Right lung (tissue), 5 donors: Measurements from ENCODE around the gene ASPDH. TPM values are rescaled to one million over a fixed set of nuclear protein-coding genes. Genes with fewer than 3 reads are reported as not detected.
A peak's percentile ranks its signal among the peaks of the same experiment; 100 is the strongest.

Experiments
- DNase-seq, 2 donors: peaks; one replicate each; pipeline ENCODE4 v3.0.0-alpha.2; 2013
- polyA plus RNA-seq, 5 donors: library from polyadenylated mRNA; unstranded; fragments of 120-200 nt; gene quantifications; one replicate each; pipeline versions ENCODE4 v1.2.1 to v1.2.3, GENCODE V29; 2013; ENCODE audit warnings: inconsistent platforms in 1 of 5, low replicate concordance in 1 of 5; ENCODE audit not compliant: insufficient read length in 5 of 5, insufficient read depth in 1 of 5

The ASPDH gene
- polyA plus RNA-seq, 5 donors, result 0.60 to 2.2 (median 1.7) TPM

DNA sequence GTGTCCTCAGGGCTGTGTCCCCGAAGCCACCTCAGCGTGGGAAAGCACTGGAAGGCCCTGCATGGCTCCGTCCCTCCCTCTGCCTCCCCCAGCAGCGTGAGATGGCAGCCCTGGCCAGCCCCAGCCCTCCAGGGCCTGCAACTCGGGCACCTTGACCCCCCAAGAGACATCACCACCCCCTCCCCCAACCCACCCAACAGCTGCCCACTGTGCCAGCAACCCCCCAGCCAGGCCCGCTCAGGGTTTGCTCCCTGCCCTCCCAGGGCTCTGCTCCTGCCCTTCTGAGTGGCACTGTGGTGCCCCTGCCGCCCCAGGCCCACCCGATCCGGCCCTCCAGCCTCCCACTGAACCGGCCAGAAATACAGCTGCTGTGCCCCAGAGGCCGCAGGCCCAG is 1.5 kb upstream of the ASPDH start:
- DNase-seq, result no peak

DNA sequence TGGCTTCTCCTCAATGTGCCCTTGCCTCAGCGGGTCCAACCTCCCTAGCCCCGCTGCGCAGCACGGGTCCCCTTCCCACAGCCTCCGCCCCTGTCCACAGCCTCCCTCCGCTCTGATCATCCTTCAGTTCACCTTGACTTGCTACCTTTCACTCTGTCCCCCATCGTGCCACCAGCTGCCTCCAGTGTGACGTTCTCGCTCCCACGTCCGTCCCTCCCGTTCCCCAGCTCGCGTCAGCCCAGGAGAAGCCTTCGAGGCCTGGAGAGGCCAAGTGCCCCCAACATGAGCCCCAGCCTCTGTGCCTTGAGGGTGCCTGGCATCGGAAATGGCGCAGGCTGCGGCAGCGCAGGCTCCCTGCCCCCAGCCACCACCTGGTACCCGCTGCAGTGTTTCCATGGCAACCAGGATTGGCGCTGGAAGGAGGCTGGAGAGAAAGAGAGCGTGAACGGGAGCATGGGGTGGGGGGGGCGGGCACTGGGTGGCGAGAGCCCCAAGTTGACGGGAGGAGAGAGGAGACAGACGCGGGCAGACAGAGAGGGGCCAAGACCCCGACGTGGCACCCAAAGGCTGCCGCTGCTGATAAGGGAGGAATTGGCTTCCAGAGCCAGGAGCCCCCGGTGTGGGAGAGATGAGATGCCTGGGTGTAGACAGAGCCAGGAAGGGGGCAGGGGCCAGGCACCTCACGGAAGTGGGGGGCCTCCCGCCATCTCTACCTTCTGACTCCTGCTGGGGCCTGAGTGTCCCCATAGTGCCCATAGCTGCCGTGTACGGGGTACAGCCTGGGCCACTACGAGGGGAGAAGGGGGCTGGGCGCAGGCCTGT is 844 bp upstream of the ASPDH start:
- no peak for DNase-seq

DNA sequence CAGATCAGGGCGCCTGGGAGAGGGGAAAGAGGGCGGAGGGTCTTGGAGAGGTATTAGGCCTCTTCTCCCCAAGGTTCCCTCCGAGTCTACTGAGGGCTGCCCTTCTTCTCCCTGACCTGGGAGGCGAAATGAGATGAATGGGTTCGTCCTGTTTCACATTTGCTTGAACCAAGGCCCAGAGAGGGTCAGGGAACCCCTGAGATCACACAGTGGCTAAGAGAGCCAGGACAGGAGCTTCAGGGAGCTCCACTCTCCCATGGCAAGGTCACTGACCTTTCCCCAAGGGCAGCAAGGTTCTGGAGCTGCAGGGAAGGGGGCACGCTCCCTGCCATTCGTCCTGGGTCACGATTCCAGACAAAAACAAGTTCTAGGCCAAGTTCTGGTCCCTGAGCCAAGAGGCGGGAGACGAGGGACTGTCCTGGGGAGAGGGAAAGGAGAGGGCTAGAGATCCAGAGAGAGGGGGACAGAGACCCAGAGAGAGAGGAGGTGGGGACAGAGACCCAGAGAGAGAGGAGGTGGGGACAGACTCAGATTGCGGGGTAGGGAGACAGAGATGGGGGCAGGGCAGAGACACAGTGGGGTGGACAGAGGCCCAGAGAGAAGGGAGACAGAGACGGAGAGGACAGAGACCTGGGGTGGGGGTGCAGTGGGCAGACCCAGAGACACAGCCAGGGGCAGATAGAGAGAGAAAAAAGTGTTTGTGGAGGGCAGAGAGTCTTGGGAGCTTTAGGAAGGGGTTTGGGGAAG is 541 bp downstream of the ASPDH start:
- DNase-seq, result no peak

GRCh38 chr19:50512112-50512998 is 1.4 kb downstream of the ASPDH start:
- DNase-seq, result no peak

DNA sequence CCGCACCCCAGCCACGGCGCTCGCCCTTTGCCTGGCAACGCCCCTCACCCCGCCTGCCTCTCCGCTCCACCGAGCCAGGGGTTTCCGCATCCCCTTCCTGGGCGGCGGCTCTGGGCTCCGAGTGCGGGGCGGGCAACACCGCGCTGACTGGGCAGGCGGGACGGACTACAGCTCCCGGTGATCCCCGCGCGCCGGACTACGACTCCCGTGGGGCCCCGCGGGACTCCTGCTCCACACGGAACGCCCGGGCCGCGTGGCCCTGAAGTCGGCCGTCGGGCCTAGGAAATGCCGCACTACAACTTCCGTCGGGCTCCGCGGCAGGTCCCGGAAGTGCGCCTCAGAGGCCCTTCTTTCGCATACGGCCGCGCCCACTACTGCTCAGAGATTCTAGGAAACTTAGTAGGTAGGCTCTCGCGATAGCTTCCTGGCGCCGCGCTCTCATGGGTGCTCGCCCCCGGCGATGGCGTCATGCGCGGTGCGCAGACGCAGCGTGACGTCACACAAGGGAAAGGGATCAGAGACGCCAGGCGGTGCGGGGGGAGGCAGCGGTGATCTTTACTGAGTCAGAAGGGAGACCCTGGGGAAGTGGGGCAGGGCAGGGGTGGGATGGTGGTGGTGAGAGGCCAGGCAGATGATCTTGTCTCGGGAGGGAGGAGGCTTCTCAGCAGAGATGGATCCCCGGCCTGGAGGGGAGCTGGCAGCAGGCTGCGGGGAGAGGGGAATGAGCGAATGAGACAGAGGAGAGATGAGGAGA is 2.5 kb downstream of the ASPDH start, which contains the start of gene JOSD2:
Gene JOSD2, minus strand, starts transcription at position 123 of the 754 bp plus-strand sequence. CDS start 760 bp downstream, outside the sequence.
- DNase-seq, result peak; percentile 99

DNA sequence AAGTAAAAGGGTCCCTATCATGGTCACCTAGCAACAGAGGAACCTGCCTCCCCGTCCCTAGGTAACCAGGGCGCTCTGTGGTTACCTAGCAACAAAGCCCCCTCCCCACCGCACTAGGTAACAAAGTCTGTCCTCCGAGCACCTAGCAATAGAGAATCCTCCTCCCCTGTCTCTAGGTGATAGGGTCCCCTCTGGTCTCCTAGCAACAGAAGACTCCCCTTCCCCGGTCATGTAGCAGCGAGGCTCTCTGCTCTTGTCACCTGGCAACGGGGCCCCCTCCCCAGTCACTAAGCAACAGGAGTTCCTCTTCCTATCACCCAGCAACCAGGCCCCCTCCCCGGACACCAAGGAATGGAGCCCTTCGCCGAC is 3.0 kb downstream of the ASPDH start:
- no peak for DNase-seq

GRCh38 chr19:50510121-50510670 is 3.5 kb downstream of the ASPDH start:
- no peak for DNase-seq

DNA sequence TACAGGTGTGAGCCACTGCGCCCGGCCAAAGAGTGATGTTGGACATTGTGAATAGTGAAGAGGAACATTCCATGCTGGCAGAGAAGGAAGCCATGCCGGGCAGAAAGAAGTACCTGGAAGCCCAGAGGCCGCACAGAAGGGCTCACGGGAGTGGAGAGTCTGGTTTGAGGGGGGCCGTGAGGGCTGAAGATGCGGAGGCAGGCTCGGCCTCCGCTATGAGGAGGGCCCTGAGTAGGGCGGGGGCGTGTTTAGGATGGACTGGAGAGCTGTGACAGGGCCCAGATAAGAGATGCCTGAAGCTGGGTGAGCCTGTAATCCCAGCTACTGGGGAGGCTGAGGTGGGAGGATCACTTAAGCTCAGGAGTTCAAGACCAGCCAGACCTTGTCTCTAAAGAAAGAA is 4.3 kb downstream of the ASPDH start:
- DNase-seq, result no peak

DNA sequence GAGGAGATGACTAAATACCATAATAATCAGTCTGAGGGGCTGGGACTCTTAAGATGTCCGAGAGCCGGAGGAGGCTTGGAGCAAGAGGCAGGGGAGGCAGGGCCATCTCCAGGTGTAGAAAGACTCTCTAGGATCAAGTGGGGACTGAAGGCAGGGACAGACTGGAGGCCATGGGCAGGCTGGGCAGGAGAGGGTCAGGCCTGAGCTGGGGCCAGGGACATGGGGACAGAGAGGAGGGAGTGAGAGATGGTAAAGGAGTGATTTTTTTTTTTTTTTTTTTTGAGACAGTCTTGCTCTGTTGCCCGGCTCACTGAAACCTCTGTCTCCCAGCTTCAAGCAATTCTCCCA is 4.9 kb downstream of the ASPDH start:
- no peak for DNase-seq

- no peak for DNase-seq
Measured at GRCh38 chr19:50507376-50507775, 6.3 kb downstream of the ASPDH start.

DNA sequence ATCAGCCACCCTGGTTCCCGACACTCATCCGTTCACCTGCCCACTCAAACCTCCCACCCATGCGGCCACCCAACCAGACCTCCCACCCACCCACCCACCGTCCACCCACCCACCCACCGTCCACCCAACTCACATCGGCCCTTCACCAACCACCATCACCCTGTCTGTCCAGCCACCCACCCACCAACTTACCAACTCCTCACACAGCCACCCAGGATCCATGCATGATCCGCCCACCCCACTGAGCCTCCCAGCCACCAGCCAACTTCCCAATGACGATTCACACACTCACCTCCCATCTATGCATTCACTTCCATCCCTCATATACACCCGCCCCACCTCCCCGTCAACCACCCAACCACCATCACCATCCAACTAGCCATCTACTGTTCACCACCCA is 7.0 kb downstream of the ASPDH start:
- DNase-seq, result no peak

DNA sequence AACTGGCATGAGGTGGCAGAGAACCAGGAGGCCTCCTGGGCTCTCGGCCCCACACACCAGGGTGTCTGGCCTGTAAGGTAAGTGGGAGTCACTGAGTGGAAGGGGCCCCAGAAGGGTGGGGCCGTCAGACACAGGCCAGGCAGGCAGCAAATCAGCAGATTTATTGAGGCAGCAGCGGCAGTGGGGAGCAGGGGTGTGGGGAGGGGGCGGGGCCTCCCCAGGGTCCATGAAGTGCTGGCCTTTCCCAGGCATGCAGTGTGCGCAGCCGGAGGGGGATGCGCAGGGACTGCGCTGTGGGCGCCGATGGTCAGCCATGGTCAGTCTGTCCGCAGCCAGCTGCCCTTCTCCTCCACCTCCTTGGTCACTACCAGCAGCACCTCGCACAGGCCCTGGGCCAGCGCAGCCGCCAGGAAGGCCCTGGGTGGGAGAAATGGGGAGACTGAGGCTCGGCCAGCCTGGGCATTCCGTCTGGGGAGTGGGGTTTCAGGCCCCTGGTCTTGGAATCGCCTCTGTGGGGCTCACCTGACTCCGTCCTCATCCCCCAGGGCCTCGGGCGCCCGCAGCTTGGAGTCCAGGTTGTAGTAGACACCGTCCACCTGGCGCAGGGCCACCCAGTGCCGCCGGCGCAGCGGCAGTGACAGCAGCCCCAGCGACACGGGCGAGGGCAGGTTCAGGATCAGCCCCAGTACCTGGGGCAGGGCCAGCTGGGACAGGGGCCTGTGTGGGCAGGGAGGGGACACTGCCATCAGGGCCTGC is 7.7 kb downstream of the ASPDH start:
- DNase-seq, result no peak

DNA sequence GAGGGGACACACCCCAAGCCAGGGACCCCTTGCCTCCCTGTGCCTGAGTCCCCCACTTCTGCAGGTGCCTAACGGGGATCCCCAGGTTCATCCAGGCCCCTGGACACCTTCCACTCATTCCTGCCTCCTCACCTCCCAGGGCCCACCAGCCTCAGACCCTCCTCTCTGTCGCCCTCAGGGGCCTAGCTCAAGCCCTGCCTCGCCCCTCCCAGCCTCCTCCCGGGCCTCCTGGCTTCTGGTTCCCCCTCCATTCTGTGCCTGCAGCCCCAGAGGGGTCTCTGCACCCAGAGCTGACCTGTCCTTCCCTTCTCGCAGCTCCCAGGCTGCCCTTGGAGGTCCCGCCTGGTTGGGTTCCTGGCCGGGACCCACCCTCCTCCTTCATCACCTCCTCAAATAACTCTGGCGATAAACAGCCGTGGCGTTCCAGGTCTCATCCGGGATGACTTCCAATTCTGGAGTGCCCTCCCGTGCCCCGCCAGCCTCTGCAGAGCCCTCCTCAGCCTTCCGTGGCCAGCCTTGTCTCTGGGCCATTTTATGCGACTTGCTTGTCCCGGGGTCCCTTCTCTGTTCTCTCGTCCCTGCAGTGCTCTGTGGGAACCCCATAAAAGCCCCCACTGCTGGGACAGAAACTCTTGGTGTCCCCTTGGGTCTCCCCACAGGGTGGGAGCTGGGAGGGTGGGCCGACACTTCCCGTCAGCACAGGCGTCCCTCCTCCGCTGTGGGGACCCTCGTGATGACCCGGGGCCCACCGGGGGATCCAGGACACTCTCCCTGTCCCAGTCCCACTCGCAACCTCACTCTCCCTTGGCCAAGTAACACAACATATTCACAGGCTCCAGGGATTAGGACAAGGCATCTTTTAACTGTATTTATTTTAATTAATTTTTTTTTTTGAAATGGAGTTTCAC is 11.9 kb downstream of the ASPDH start:
- no peak for DNase-seq

DNA sequence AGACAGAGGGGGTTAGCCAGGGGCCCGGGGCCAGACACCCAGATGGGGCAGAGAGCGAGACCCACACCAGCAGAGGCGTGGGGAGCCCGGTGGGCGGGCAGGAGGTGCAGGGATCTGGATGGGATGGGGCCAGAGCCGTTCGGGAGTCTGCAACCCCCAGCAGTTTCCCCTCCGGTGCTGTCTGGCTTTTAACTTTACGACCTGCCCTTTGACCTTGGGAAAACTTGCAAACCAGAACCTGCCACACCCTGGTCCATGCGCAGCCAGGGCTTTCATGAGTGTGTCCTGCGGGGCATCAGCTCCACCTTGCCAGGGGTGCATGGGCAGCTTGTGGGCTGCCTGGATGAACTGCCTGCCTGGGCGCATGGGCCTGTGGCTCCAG is 12.5 kb downstream of the ASPDH start:
- DNase-seq, result no peak

DNA sequence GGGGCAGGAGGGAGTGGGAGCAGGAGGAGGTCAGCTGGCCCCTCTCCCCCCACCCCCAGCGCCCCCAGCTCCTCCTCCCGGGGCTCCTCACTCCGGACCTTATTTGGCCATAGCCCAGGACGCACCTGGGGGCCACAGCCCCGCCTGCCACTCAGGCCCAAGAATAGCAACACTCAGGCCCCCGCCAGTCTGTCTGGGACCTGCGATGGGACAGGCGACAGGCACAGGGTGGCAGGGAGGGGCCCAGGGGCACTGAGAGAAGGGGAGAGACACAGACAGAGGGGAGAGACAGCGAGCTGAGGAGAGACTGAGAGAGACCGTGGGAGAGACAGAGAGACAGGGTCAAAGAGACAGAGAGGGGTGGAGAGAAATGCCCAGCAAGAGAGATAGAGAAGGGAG is 13.0 kb downstream of the ASPDH start:
- no peak for DNase-seq

DNA sequence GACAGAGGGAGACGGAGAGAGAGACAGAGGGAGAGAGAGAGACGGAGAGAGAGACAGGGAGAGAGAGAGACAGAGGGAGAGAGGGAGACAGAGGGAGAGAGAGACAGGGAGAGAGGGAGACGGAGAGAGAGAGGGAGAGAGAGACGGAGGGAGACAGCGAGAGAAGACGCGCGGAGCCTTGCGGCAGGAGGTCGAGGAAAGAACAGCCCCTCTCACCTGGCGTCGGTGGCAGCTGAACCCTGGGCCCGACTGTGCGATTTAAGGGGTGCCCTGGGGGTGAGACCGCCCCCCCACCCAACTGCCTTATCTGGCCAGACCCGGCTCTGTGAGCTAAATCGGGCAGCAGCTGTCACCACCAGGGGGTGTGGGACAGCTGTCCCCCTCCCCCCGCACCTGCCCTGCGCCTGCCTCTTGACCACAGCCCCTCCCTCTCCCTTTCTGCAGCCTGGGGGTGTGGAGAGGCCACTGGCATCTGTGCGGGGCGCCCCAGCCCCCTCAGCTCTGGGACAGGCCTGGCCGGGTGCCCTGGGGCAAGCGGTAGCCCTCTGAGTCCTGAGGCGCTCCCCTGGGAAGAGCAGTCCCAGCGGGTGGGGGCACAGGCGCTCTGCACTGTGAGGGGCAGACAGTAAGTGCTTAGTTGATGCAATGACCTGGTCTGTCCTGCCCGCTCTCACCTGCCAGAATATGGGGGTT is 13.5 kb downstream of the ASPDH start:
- DNase-seq, result no peak

DNA sequence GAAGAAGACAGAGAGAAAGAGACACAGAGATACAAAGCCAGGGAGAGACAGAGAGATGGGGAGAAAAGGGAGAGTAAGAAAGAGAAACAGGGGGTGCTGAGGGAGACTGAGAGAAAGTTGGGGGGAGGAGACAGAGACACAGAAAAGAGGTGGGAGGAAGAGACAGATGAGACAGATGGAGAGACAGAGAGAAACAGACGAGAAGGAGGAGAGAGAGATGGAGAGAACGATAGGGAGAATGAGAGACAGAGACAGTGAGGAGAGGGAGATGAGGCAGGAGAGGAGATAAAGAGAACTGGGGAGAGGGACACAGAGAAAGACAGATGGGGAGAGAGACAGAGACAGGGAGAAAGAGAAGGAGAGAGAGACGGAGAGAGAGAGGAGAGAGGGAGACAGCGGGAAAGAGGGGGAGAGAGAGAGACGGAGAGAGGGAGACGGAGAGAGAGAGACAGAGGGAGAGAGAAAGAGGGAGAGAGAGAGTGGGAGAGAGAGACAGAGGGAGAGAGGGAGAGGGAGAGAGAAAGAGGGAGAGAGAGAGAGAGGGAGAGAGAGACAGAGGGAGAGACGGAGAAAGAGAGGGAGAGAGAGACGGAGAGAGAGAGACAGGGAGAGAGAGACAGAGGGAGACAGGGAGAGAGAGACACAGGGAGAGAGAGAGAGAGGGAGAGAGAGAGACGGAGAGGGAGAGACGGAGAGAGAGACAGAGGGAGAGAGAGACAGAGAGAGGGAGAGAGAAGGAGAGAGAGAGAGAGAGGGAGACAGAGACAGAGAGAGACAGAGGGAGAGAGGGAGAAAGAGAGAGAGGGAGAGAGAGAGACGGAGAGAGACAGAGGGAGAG is 15.3 kb downstream of the ASPDH start:
- DNase-seq, result no peak

DNA sequence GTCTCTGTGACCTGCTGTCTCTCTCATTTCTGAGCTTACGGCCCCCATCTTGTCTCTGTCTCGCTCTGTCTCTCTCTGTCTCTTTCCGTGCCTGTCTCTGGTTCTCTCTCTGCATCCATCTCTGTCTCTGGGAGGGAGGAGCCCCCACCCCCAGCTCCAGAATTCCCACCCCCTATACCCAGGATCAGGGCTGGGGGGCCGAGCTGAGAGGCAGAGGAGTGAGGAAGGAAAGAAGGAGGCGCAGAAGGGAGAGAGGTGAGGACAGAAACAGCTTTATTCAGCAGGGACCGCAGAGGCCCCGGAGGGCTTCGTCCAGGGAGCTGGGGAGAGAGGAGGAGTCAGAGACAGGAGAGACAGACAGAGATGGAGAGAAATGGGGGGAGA is 16.7 kb downstream of the ASPDH start:
- DNase-seq, result no peak
